Endothelial cell of umbilical vein (primary cell): ENCODE measurements around the gene LOXHD1. TPM values are rescaled to one million over a fixed set of nuclear protein-coding genes. Genes with fewer than 3 reads are reported as not detected.

Source experiments
- BruUV-seq: library from RNA; stranded (reverse); fragments of 400-500 nt; replicated peaks from 2 replicates; lab custom pipeline; 2021; lab: Mats Ljungman, UMichigan
- CTCF ChIA-PET: fragments of 300-600, 350-600 bp; sonication (Branson Sonifier 250); formaldehyde crosslinking; loops from one replicate; lab custom pipeline; 2021; ENCODE audit warnings: antibody characterized with exemption, inconsistent platforms; lab: Charles Lee
- POLR2A ChIA-PET: fragments of 300-600, 350-600 bp; sonication (Branson Sonifier 250); formaldehyde crosslinking; loops from one replicate; lab custom pipeline; 2021; ENCODE audit warnings: antibody characterized with exemption, inconsistent platforms; lab: Charles Lee
- DNase-seq: peaks from one replicate; pipeline ENCODE4 v3.0.0-alpha.2; 2011; ENCODE audit warnings: low read depth, low spot score
- FAIRE-seq: peaks from 2 replicates; lab custom pipeline; 2011; peaks lifted over from hg19 to GRCh38; lab: Jason Lieb, UNC
- H2AFZ ChIP-seq: 2 replicates; pipeline ENCODE4 v1.6.0; 2012; ENCODE audit warnings: low read depth, low read length, control low read depth, inconsistent platforms
- H3K27ac ChIP-seq: 2 replicates; pipeline ENCODE4 v1.5.1; 2011; ENCODE audit warnings: low read depth, mild to moderate bottlenecking, control low read depth, low read length, moderate library complexity; ENCODE audit not compliant: insufficient read depth
- H3K27me3 ChIP-seq, 2 experiments: 2 replicates each; pipeline versions ENCODE4 v1.6.0 to v1.6.1; 2011; ENCODE audit warnings: low read length in 2 of 2, mixed read lengths in 1 of 2; ENCODE audit not compliant: control insufficient read depth in 2 of 2, insufficient read depth in 2 of 2
- H3K36me3 ChIP-seq, 2 experiments: 2 replicates in 1 of 2; 3 replicates in 1 of 2; pipeline ENCODE4 v1.5.1; 2011; ENCODE audit warnings: low read length in 2 of 2, mild to moderate bottlenecking in 1 of 2, moderate library complexity in 1 of 2; ENCODE audit not compliant: control insufficient read depth in 2 of 2, insufficient read depth in 2 of 2; ENCODE audit errors: extremely low read depth in 1 of 2
- H3K4me1 ChIP-seq: 3 replicates; pipeline ENCODE4 v1.5.1; 2011; ENCODE audit warnings: mild to moderate bottlenecking, low read length; ENCODE audit not compliant: control insufficient read depth, insufficient read depth; ENCODE audit errors: extremely low read depth
- H3K4me2 ChIP-seq: 2 replicates; pipeline ENCODE4 v1.6.1; 2011; ENCODE audit warnings: low read length, control low read depth, mixed read lengths; ENCODE audit not compliant: insufficient read depth
- H3K4me3 ChIP-seq, 3 experiments: fragments of 200-600 bp in 1 of 3; sonication (generic), shearing (Covaris generic) in 1 of 3; replicated peaks in 1 of 3; 2 replicates each; pipeline ENCODE4 v1.5.1; 2011 to 2016; ENCODE audit warnings: control low read depth in 3 of 3, low read length in 3 of 3, mild to moderate bottlenecking in 2 of 3, inconsistent platforms in 1 of 3, low read depth in 1 of 3, moderate library complexity in 1 of 3; ENCODE audit not compliant: insufficient read depth in 1 of 3
- H3K79me2 ChIP-seq: 2 replicates; pipeline ENCODE4 v1.6.0; 2012; ENCODE audit warnings: low read length, inconsistent platforms; ENCODE audit not compliant: control insufficient read depth, insufficient read depth
- H3K9ac ChIP-seq: replicated peaks from 2 replicates; pipeline ENCODE3; 2011; ENCODE audit warnings: low read length, control low read depth; ENCODE audit not compliant: insufficient read depth; ENCODE audit errors: extremely low read depth
- H3K9me1 ChIP-seq: replicated peaks from 3 replicates; pipeline ENCODE4 v1.6.0; 2011; ENCODE audit warnings: mild to moderate bottlenecking, low read length; ENCODE audit not compliant: control insufficient read depth, insufficient read depth; ENCODE audit errors: extremely low read depth
- H3K9me3 ChIP-seq: replicated peaks from 2 replicates; pipeline ENCODE4 v1.5.1; 2012; ENCODE audit warnings: low read length, inconsistent platforms; ENCODE audit not compliant: control insufficient read depth, insufficient read depth
- H4K20me1 ChIP-seq: replicated peaks from 2 replicates; pipeline ENCODE3; 2011; ENCODE audit warnings: mild to moderate bottlenecking, low read length; ENCODE audit not compliant: control insufficient read depth, insufficient read depth; ENCODE audit errors: extremely low read depth
- CTCF ChIP-seq, 2 donors: IDR thresholded peaks; 1 replicate in 1 of 2; 2 replicates in 1 of 2; pipeline ENCODE4 v1.5.1; 2011; ENCODE audit warnings: low read length in 2 of 2, mild to moderate bottlenecking in 2 of 2, moderate library complexity in 2 of 2, control low read depth in 1 of 2, inconsistent platforms in 1 of 2, low read depth in 1 of 2; ENCODE audit not compliant: insufficient read depth in 1 of 2; ENCODE audit errors: extremely low read depth in 1 of 2
- EZH2 ChIP-seq: IDR thresholded peaks from 2 replicates; pipeline ENCODE4 v1.6.1; 2012; ENCODE audit warnings: borderline replicate concordance, low read depth, mild to moderate bottlenecking, moderate library complexity, low read length, inconsistent platforms; ENCODE audit not compliant: severe bottlenecking
- FOS ChIP-seq: IDR thresholded peaks from 2 replicates; pipeline ENCODE4 v1.6.1; 2011; ENCODE audit warnings: mild to moderate bottlenecking, low read length, moderate library complexity, borderline replicate concordance; ENCODE audit not compliant: insufficient read depth
- GATA2 ChIP-seq: IDR thresholded peaks from 2 replicates; pipeline ENCODE4 v1.7.0; 2011; ENCODE audit warnings: low read depth, mild to moderate bottlenecking, moderate library complexity, mixed read lengths, low read length; ENCODE audit not compliant: insufficient read length, insufficient read depth
- JUN ChIP-seq: IDR thresholded peaks from 2 replicates; pipeline ENCODE4 v1.6.1; 2011; ENCODE audit warnings: borderline replicate concordance, low read depth; ENCODE audit not compliant: insufficient read length, insufficient read depth
- MAX ChIP-seq: IDR thresholded peaks from 2 replicates; pipeline ENCODE4 v1.6.1; 2011; ENCODE audit not compliant: insufficient read depth, insufficient read length
- MYC ChIP-seq: IDR thresholded peaks from one replicate; pipeline ENCODE4 v1.6.1; 2011; ENCODE audit warnings: mild to moderate bottlenecking, low read depth, low read length
- POLR2A ChIP-seq: IDR thresholded peaks from 2 replicates; pipeline ENCODE4 v1.6.1; 2012; ENCODE audit warnings: low read depth, mild to moderate bottlenecking, control low read depth, low read length
- POLR2AphosphoS5 ChIP-seq: IDR thresholded peaks from 2 replicates; pipeline ENCODE4 v1.6.1; 2012; ENCODE audit warnings: low read depth, mild to moderate bottlenecking, control low read depth, low read length, moderate library complexity; ENCODE audit not compliant: insufficient read depth
- dilution Hi-C: fragments of 300-500 bp; cut with MboI; formaldehyde crosslinking; loops from one replicate; pipeline ENCODE4 v1.15.0; 2019; ENCODE audit warnings: low sequenced_read_pairs; ENCODE audit not compliant: extremely low pct_ligation_motif_present
- intact Hi-C: fragments of 100-400 bp; cut with micrococcal nuclease; formaldehyde crosslinking; loops from one replicate; pipeline ENCODE4 v1.10.0; 2022
- polyA plus RNA-seq, 4 experiments: library from polyadenylated mRNA; depleted of rRNA in 3 of 4; stranded (reverse) in 3 of 4; unstranded in 1 of 4; fragments of >200 nt; gene quantifications; 2 replicates each; pipeline versions ENCODE4 v1.2.1 to v1.2.3, GENCODE V29; 2011 to 2012; ENCODE audit warnings: missing spikeins in 1 of 4
- total RNA-seq: library from RNA; stranded (reverse); gene quantifications from 2 replicates; pipeline ENCODE4 v1.2.3, GENCODE V29; 2021

Gene LOXHD1
- total and polyA plus RNA-seq, 2 donors (not counting 3 experiments of a cell fraction or from before 2014, with no cell fraction given): not detected

- dilution Hi-C loops: no loop called here
- no TSS peak for BruUV-seq
Observed at GRCh38 chr18:46510386-46510785, 146.6 kb downstream of the LOXHD1 start.

More at GRCh38 chr18:46510386-46510785, 146.6 kb downstream of the LOXHD1 start:
- no peaks in the 10 kb centered on the region for H3K9me3 ChIP-seq
- intact Hi-C loops: no loop called here
- H3K4me2 ChIP-seq: no peak overlapping the region
- H4K20me1 ChIP-seq: no peaks in the 10 kb centered on the region
- FAIRE-seq (no peak), DNase-seq (no peak)
- ChIA-PET POLR2A (no interaction called here), CTCF (no interaction called here)
- no peaks in the 10 kb centered on the region for H3K9me1 ChIP-seq
- no peak overlapping the region for H3K27ac ChIP-seq
- H3K79me2 ChIP-seq: no peaks in the 10 kb centered on the region
- H3K36me3 ChIP-seq: no peaks in the 10 kb centered on the region
- no peak for TF ChIP-seq FOS
- TF ChIP-seq MAX: no peak
- TF ChIP-seq MYC: no peak
- no peak for TF ChIP-seq POLR2AphosphoS5
- TF ChIP-seq GATA2: no peak
- no peak for TF ChIP-seq JUN
- TF ChIP-seq POLR2A: no peak
- TF ChIP-seq EZH2: no peak
- TF ChIP-seq CTCF (IDR thresholded peaks at IDR 0.05; ENCODE audit: extremely low read depth in 1 of 2, insufficient read depth in 1 of 2, low read depth in 1 of 2, low read length in 2 of 2): no peak
- no peak overlapping the region for H2AFZ ChIP-seq
- no peak overlapping the region for H3K4me3 ChIP-seq
- no peaks in the 10 kb centered on the region for H3K27me3 ChIP-seq
- H3K9ac ChIP-seq: no peak overlapping the region
- H3K4me1 ChIP-seq: no peaks in the 10 kb centered on the region
